ENCODE results near the gene SECISBP2L. TPM values are rescaled to one million over a fixed set of nuclear protein-coding genes. Genes with fewer than 3 reads are reported as not detected.

The SECISBP2L gene
- total RNA-seq, 1 experiment from 2014 or later = 23.5 TPM

- no peak for DNase-seq
- Histone ChIP-seq H3K27ac (no peak overlapping the region), H3K36me3 (no peaks in the 10 kb centered on the region), H3K9me3 (replicated peaks) (no peaks in the 10 kb centered on the region), H3K4me3 (no peak overlapping the region), H3K4me1 (peaks cover 17% of the 10 kb centered on the region), H3K27me3 (no peaks in the 10 kb centered on the region)
Measured at GRCh38 chr15:49064281-49064653, 18.0 kb upstream of the SECISBP2L start.

- H3K27ac ChIP-seq = no peak overlapping the region
- no peak for DNase-seq
- no peaks in the 10 kb centered on the region for H3K9me3 ChIP-seq (replicated peaks)
- no peaks in the 10 kb centered on the region for H3K27me3 ChIP-seq
- no peak overlapping the region for H3K4me3 ChIP-seq
- peaks cover 17% of the 10 kb centered on the region for H3K4me1 ChIP-seq
- no peaks in the 10 kb centered on the region for H3K36me3 ChIP-seq
Measured at GRCh38 chr15:49063402-49064280, 17.4 kb upstream of the SECISBP2L start.

- peaks cover 17% of the 10 kb centered on the region for H3K4me1 ChIP-seq
- no peaks in the 10 kb centered on the region for H3K36me3 ChIP-seq
- no peak overlapping the region for H3K4me3 ChIP-seq
- H3K27ac ChIP-seq = no peak overlapping the region
- H3K9me3 ChIP-seq (replicated peaks) = no peaks in the 10 kb centered on the region
- H3K27me3 ChIP-seq = no peaks in the 10 kb centered on the region
- DNase-seq = no peak
Measured at GRCh38 chr15:49062900-49063299, 16.7 kb upstream of the SECISBP2L start.

- peaks cover 17% of the 10 kb centered on the region for H3K4me1 ChIP-seq
Measured at GRCh38 chr15:49060710-49061495, 14.7 kb upstream of the SECISBP2L start.

GRCh38 chr15:49059491-49059890 is 13.2 kb upstream of the SECISBP2L start:
- no peaks in the 10 kb centered on the region for H3K36me3 ChIP-seq
- H3K4me1 ChIP-seq = peaks cover 17% of the 10 kb centered on the region
- no peak for DNase-seq
- no peaks in the 10 kb centered on the region for H3K27me3 ChIP-seq
- no peaks in the 10 kb centered on the region for H3K9me3 ChIP-seq (replicated peaks)
- H3K27ac ChIP-seq = no peak overlapping the region
- no peak overlapping the region for H3K4me3 ChIP-seq

More at GRCh38 chr15:49060710-49061495, 14.7 kb upstream of the SECISBP2L start:
- Histone ChIP-seq H3K36me3 (no peaks in the 10 kb centered on the region), H3K27me3 (no peaks in the 10 kb centered on the region), H3K4me3 (no peak overlapping the region), H3K9me3 (replicated peaks) (no peaks in the 10 kb centered on the region), H3K27ac (peak overlapping the region; percentile 68)
- peak in 1 of 2 experiments; percentile 38 for DNase-seq

- DNase-seq = no peak
- Histone ChIP-seq H3K4me1 (peaks cover 17% of the 10 kb centered on the region), H3K4me3 (no peak overlapping the region), H3K36me3 (no peaks in the 10 kb centered on the region), H3K27me3 (no peaks in the 10 kb centered on the region), H3K9me3 (replicated peaks) (no peaks in the 10 kb centered on the region), H3K27ac (no peak overlapping the region)
Measured at GRCh38 chr15:49058559-49058958, 12.3 kb upstream of the SECISBP2L start.

GRCh38 chr15:49055630-49056029 is 9.4 kb upstream of the SECISBP2L start:
- peaks cover 6% of the 10 kb centered on the region for H3K4me1 ChIP-seq
- no peak overlapping the region for H3K27ac ChIP-seq
- no peak overlapping the region for H3K4me3 ChIP-seq

GRCh38 chr15:49052662-49053061 is 6.4 kb upstream of the SECISBP2L start:
- Histone ChIP-seq H3K27ac (no peak overlapping the region), H3K36me3 (no peaks in the 10 kb centered on the region)
- no peak for DNase-seq

More at GRCh38 chr15:49055630-49056029, 9.4 kb upstream of the SECISBP2L start:
- Histone ChIP-seq H3K9me3 (replicated peaks) (no peaks in the 10 kb centered on the region; the same call in 1 of the 2 replicates), H3K27me3 (no peaks in the 10 kb centered on the region), H3K36me3 (no peaks in the 10 kb centered on the region)
- no peak for DNase-seq

GRCh38 chr15:49047456-49047855 is 1.2 kb upstream of the SECISBP2L start:
- no peaks in the 10 kb centered on the region for H3K27me3 ChIP-seq
- no peak for DNase-seq
- no peaks in the 10 kb centered on the region for H3K36me3 ChIP-seq
- H3K4me3 ChIP-seq = no peak overlapping the region
- no peak overlapping the region for H3K27ac ChIP-seq
- peaks cover 6% of the 10 kb centered on the region for H3K4me1 ChIP-seq
- H3K9me3 ChIP-seq (replicated peaks) = no peaks in the 10 kb centered on the region

More at GRCh38 chr15:49052662-49053061, 6.4 kb upstream of the SECISBP2L start:
- H3K27me3 ChIP-seq = no peaks in the 10 kb centered on the region
- no peak overlapping the region for H3K4me3 ChIP-seq
- no peaks in the 10 kb centered on the region; the same call in 1 of the 2 replicates for H3K9me3 ChIP-seq (replicated peaks)
- H3K4me1 ChIP-seq = no peaks in the 10 kb centered on the region

- DNase-seq = peak; percentile 44 to 59
- Histone ChIP-seq H3K27me3 (no peaks in the 10 kb centered on the region), H3K27ac (peak overlapping the region; percentile 66), H3K36me3 (no peaks in the 10 kb centered on the region), H3K4me3 (peak overlapping the region; percentile 97), H3K9me3 (replicated peaks) (no peaks in the 10 kb centered on the region), H3K4me1 (peaks cover 6% of the 10 kb centered on the region)
Measured at GRCh38 chr15:49045751-49046219, 461 bp downstream of the SECISBP2L start.

GRCh38 chr15:49044766-49045606 is 1.3 kb downstream of the SECISBP2L start:
- H3K36me3 ChIP-seq = no peaks in the 10 kb centered on the region
- H3K27me3 ChIP-seq = no peaks in the 10 kb centered on the region
- peak overlapping the region; percentile 97 for H3K4me3 ChIP-seq
- peaks cover 8% of the 10 kb centered on the region for H3K4me1 ChIP-seq
- H3K9me3 ChIP-seq (replicated peaks) = no peaks in the 10 kb centered on the region
- peak overlapping the region; percentile 66 for H3K27ac ChIP-seq
- DNase-seq = no peak

- H3K27ac ChIP-seq = no peak overlapping the region
- no peaks in the 10 kb centered on the region for H3K9me3 ChIP-seq (replicated peaks)
- peaks cover 13% of the 10 kb centered on the region for H3K4me1 ChIP-seq
- no peak overlapping the region for H3K4me3 ChIP-seq
- DNase-seq = no peak
- H3K36me3 ChIP-seq = no peaks in the 10 kb centered on the region
- H3K27me3 ChIP-seq = no peaks in the 10 kb centered on the region
Measured at GRCh38 chr15:49044002-49044401, 2.2 kb downstream of the SECISBP2L start.

GRCh38 chr15:49042165-49042564 is 4.1 kb downstream of the SECISBP2L start:
- Histone ChIP-seq H3K4me1 (peaks cover 28% of the 10 kb centered on the region), H3K9me3 (replicated peaks) (no peaks in the 10 kb centered on the region), H3K36me3 (no peaks in the 10 kb centered on the region), H3K4me3 (no peak overlapping the region), H3K27me3 (no peaks in the 10 kb centered on the region), H3K27ac (no peak overlapping the region)
- DNase-seq = no peak

GRCh38 chr15:49041426-49041825 is 4.8 kb downstream of the SECISBP2L start:
- no peak for DNase-seq
- no peak overlapping the region for H3K4me3 ChIP-seq
- H3K9me3 ChIP-seq (replicated peaks) = no peaks in the 10 kb centered on the region
- no peak overlapping the region for H3K27ac ChIP-seq
- H3K27me3 ChIP-seq = no peaks in the 10 kb centered on the region
- no peaks in the 10 kb centered on the region for H3K36me3 ChIP-seq
- peaks cover 35% of the 10 kb centered on the region for H3K4me1 ChIP-seq
